Measurements from ENCODE around the gene URB2. TPM values are rescaled to one million over a fixed set of nuclear protein-coding genes. Genes with fewer than 3 reads are reported as not detected.

Gene URB2
- total and polyA plus RNA-seq, 2 experiments from 2014 or later, result 4.7 to 7.5 TPM

GRCh38 chr1:229691362-229691761 is 65.3 kb downstream of the URB2 start:
- TF ChIP-seq CTCF (IDR thresholded peaks at IDR 0.05; ENCODE audit: low read depth, low read length), result no peak
- H3K27ac ChIP-seq, result no peak overlapping the region
- H3K4me1 ChIP-seq (ENCODE audit: low read depth), result peaks cover 10% of the 10 kb centered on the region

GRCh38 chr1:229693129-229693900 is 67.3 kb downstream of the URB2 start:
- Histone ChIP-seq H3K36me3 (no peaks in the 10 kb centered on the region), H3K27me3 (no peaks in the 10 kb centered on the region), H3K4me3 (no peak overlapping the region), H3K27ac (peak overlapping the region; percentile 74), H3K4me1 (ENCODE audit: low read depth) (peaks cover 10% of the 10 kb centered on the region), H3K9me3 (ENCODE audit: low read depth) (no peaks in the 10 kb centered on the region)
- TF ChIP-seq CTCF (IDR thresholded peaks at IDR 0.05; ENCODE audit: low read depth, low read length), result no peak
- DNase-seq (ENCODE audit: low read depth in 1 of 2, low spot score in 1 of 2), result no peak

More at GRCh38 chr1:229691362-229691761, 65.3 kb downstream of the URB2 start:
- DNase-seq (ENCODE audit: low read depth in 1 of 2, low spot score in 1 of 2), result no peak
- Histone ChIP-seq H3K4me3 (no peak overlapping the region), H3K36me3 (no peaks in the 10 kb centered on the region), H3K27me3 (no peaks in the 10 kb centered on the region), H3K9me3 (ENCODE audit: low read depth) (no peaks in the 10 kb centered on the region)

GRCh38 chr1:229694053-229694693 is 68.1 kb downstream of the URB2 start:
- Histone ChIP-seq H3K4me1 (ENCODE audit: low read depth) (peaks cover 10% of the 10 kb centered on the region), H3K27ac (peak overlapping the region; percentile 74), H3K27me3 (no peaks in the 10 kb centered on the region), H3K36me3 (no peaks in the 10 kb centered on the region), H3K4me3 (no peak overlapping the region), H3K9me3 (ENCODE audit: low read depth) (no peaks in the 10 kb centered on the region)
- TF ChIP-seq CTCF (IDR thresholded peaks at IDR 0.05; ENCODE audit: low read depth, low read length), result no peak
- peak; percentile 39 to 74 for DNase-seq (ENCODE audit: low read depth in 1 of 2, low spot score in 1 of 2)

GRCh38 chr1:229696385-229696784 is 70.3 kb downstream of the URB2 start:
- DNase-seq (ENCODE audit: low read depth in 1 of 2, low spot score in 1 of 2), result no peak
- no peak for TF ChIP-seq CTCF (IDR thresholded peaks at IDR 0.05; ENCODE audit: low read depth, low read length)
- no peak overlapping the region for H3K27ac ChIP-seq
- no peaks in the 10 kb centered on the region for H3K36me3 ChIP-seq
- H3K9me3 ChIP-seq (ENCODE audit: low read depth), result no peaks in the 10 kb centered on the region
- no peaks in the 10 kb centered on the region for H3K27me3 ChIP-seq
- no peak overlapping the region for H3K4me3 ChIP-seq
- peaks cover 10% of the 10 kb centered on the region for H3K4me1 ChIP-seq (ENCODE audit: low read depth)

- H3K36me3 ChIP-seq, result no peaks in the 10 kb centered on the region
Measured at GRCh38 chr1:229699613-229700267, 73.7 kb downstream of the URB2 start.

More at GRCh38 chr1:229699613-229700267, 73.7 kb downstream of the URB2 start:
- no peak overlapping the region for H3K4me3 ChIP-seq
- H3K9me3 ChIP-seq (ENCODE audit: low read depth), result no peaks in the 10 kb centered on the region
- no peaks in the 10 kb centered on the region for H3K27me3 ChIP-seq
- H3K27ac ChIP-seq, result no peak overlapping the region
- no peaks in the 10 kb centered on the region for H3K4me1 ChIP-seq (ENCODE audit: low read depth)
- DNase-seq (ENCODE audit: low read depth in 1 of 2, low spot score in 1 of 2), result peak in 1 of 2 donors; percentile 25
- TF ChIP-seq CTCF (IDR thresholded peaks at IDR 0.05; ENCODE audit: low read depth, low read length), result no peak
